NCI-H187 (cell line): ENCODE results near the gene EPS8L3.
"Not testable (repeated sequence)": the region's sequence is repeated elsewhere in the genome, so short reads cannot be mapped to it uniquely, and the experiment has no call there.

ENCODE experiments used
- DNase-seq, 2 experiments: peaks; one replicate each; lab custom pipeline; 2025; lab: John Stamatoyannopoulos, UW

Gene EPS8L3

DNA sequence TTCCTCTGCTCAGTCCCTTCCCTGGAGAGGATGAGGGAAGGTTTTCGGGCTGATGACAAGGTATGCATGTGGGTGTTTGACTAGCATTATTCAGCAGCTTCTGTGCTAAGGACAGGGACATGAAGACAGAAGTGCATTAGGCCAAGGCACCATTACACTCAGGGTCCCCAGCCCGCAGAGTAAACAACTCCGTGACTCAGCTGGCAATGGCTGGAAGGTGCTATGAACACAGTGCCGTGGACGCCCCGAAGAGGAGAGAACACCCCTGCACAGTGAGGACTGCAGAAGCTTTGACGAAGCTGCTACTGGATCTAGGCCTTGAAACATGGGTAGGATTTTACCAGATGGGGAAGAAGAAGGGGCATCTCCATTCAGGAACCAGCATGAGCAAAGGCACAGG, 13.7 kb upstream of the EPS8L3 start:
- no peak for DNase-seq

DNA sequence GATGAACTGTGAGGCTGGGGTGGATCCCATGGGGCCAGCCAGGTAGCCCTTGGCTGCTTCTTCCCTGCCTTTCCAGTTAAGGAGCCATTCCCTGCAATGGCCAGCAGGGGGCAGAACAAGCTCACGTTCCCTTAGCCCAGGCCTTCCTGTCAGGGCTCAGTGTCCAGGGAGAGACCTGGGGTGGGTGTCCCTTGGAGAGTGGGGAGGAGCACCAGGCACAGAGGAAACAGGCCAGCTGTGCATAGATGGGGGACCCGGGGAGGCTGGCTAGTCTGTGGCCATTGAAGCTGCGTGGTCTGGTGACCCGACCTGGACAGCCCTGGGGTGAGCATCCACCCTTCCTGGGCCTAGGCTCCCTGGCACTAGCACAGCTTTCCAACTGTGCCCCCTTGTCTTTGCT, 13.2 kb upstream of the EPS8L3 start:
- DNase-seq = peak; percentile 60 to 66

DNA sequence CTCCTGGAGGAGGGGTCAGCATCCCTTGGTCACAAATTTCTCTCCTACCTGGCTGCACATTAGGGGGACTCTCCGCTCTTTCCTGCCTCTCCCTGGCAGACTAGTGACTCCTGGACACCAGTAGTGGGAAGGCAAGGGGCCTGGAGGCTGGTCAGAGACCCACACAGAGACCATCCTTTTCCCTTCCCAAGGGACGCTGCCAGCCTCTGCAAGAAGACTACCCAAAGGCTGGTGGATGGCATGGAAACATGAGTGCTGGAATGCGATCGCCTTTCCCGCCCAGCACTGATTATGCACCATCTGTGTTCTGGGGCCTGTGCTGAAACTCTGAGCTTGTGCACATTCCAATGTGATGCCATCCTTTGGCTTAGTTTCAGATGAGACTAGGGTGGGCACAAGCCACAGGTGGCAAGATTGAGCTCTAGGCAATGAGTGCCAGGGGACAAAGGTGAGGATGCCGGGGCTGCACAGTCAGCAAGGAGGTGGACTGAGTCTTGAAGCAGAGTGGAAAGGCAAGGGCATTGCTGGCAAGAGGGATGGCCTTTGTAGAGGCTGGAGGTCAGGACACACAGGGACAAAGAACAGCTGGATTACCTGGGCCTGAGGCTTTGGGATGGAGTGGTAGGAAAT, 12.6 kb upstream of the EPS8L3 start:
- no peak for DNase-seq

DNA sequence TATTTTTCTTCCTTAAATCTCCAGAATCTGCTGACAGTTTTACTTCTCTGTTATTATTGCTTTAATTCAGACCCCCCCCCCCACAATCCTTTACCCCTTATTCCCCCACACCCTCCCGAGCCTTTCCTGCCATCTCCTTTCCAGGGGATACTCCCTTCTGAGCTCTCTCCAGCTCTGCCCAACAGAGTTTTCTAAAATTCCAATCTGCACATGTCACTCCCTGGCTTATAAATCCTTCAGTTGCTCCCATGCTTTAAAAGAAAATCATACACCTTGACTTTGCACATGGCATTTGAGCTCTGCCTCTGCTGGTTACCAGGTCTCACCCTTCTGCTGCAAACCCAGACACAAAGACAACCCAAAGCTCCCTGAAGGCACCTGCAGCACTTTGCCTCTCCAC, 11.7 kb upstream of the EPS8L3 start:
- no peak for DNase-seq

DNA sequence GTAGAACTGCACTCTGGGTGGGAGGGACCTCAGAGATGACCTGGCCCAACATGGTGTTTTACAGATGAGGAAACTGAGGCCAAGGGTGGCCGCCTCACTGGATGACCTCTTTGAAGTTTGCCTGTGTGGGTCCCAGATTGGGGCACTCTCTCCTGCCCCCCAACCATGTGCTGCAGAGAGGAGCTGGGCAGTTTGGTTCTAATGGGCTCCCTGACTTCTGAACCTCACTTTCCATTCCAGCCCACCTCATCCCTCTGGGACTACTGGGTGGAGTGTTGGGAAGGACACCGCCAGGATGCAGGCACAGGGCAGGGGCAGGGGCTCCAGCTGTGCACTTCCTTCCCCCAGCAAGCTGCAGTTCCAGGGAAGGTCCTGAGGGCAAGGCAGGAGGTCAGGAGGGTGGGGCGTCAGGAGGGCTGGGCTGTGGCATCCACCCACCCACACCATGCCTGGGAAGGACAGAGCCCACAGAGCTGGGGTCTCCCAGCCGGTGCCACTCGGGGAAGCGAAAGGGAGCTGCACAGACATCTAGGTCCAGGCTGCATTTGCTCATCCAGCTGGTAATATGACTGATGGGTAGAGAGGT, 10.3 kb upstream of the EPS8L3 start:
- DNase-seq = no peak

DNA sequence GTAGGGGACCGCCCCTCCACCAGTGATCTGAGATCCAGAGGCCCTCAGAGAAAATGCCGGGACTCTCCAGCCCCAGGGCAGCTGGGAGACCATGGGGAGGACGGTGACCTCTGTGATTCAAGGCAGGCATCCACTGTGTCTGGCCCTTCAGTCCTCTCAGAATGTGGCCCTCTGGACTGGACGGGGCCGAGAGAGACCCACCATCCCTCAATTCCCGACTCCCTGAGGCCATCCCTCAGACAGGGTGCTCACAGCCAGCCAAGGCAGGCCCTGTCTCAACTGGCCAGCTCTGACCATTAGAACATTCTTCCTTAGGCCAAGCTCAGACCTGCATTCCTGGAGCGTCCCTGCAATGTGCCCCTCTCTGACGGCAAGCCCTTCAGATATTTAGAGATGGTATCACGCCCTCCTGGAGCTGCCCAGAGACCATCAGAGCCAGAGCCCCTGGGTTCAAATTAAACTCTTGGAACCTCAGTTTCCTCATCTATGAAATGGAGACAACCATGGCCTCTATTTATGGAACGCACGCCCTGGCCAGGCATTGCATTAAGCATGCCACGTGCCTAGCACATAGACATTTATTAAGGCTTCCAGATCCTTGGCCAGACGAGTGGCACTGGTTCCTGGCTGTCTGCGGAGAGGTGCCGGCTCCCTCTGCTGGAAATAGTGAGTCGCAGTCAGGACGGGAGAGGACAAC, 9.6 kb upstream of the EPS8L3 start:
- peak; percentile 23 to 69 for DNase-seq

DNA sequence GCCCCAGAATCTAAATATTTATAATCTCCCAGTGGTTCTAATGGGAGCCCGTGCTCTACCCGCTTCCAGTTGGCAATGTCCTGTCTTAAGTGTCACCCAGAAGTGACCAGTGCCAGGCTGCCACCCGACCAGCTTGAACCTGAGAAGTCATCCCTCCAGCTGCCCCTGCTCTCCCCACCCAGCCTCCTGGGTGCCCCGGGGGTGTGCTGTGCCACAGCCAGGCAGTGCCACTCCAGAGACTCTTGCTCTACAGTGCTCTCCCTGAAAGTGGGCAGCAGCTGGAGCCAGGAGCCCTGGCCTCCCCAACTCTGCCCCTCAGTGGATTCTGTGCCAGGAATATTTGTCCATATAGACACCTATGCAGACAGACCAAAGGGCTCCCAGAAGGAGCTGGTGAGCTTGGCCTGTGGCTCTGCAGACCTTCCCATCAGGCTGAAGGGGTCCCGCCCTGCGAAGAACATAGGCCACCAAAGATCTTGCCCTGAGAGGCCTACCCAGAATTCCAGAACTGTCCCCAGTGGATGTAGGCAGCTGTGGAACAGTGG, 9.0 kb upstream of the EPS8L3 start:
- DNase-seq = no peak

DNA sequence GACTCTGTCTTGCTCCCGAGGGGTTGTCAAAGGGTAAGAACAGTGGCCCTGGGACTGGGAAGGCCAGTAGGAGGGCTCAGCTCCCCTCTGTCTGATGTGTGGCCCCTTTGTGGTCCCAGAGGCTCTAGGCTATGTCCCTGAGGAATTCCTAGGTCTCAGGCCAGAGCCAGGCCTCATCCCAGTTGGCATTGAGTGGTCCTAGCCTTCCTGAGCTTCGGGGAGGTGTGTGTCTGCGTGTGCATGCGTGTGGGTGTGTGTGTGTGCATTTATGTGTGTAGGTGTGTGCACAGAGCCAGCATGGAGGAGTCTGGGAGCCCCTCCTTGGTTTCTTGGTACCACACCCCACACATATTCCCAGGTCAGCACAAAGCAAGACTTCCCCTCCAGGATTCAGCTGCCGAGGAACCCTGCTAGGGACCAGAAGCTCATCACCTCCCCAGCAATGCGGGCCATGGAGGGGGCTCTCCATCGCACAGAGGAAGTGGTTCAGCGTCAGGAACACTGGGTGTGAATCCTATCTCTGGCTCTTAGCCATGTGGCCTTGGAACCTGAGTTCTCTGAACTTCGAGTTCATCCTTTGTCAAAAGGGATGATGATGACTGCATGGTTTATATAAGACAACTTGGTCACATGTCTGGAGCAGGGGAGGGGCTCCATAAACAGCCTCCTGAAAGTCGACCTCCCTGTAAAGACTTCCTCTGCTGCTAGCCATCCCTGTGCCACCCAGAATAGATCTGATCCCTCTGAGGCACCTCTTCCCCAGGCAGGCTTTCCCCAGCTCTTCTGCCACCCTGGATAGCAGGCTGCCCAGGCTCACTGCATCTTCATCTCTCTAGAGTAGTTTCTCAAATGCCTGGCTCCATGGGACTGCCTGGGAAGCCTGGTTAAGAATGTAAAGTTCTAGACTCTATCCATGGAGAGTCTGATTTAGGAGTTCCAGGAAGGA, 8.3 kb upstream of the EPS8L3 start:
- no peak for DNase-seq

DNA sequence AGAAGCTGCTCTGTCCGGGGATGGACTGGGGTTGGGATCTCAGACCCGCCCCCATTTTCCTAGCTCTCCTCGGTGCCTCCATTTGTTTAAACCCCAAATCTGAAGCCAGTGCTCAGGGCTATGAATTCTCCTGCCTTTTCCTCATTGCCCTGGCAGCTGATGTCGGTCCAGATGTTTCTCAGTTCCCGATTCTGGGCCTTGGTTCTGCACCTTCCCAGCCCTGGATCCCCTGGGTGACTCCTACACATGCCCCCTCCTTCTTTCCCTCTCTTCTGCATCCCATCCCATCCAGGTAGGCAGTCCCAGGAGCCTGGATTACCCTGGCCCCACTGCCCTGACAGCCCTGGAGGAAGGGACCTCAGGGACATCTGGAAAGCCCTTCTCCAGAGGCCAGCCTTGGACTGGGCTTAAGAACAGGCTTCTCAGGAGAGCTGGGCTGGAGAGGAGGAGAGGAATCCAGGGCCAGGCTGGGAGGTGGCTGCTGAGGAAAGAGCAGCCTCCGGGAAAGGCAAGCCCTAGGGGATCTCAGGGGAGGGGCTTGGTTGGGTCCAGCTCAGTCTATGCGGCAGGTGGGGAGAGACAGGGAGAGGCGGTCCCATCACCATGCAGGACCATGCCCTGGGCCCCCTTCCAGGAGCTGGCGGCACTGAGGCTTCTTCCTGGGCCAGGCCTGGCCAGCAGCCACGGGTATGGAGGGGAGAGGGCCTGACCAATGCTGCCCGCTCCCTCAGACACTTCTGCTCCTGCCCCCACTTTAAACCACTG, 6.8 kb upstream of the EPS8L3 start:
- DNase-seq = no peak

DNA sequence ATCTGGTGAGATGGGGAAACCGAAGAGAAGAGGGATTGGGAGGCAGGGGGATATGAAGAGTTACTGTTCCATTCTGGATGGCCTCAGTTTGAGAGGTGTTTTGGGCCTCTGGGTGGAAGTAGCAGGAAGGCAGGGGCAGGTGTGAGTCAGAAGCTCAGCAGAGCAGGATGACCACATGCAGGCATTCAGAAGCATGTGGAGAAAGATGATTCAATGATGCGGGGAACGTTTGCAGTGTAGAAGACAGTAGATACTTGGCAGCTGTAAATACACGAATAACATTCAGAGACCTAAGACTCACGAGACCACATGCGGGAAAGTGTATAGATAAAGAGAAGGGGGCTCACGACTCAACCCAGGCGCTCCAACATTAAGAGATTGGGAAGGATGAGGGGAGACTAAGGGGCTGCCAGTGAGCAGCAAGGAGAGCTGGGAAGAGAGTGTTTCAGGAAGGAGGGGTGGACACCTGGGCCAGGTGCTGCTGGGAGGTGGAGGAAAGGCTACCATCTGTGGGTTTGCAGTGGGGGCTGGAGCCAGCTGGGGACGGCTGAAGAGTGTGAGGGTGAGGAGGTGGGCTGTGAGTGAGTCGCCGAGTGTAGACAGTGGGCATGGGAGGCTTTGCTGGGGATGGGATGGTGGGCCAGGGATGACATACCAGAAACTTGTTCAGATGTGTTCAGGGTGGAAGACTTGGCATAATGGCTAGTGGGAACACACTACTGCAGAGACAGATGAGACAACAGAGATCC, 5.8 kb upstream of the EPS8L3 start:
- DNase-seq = no peak

DNA sequence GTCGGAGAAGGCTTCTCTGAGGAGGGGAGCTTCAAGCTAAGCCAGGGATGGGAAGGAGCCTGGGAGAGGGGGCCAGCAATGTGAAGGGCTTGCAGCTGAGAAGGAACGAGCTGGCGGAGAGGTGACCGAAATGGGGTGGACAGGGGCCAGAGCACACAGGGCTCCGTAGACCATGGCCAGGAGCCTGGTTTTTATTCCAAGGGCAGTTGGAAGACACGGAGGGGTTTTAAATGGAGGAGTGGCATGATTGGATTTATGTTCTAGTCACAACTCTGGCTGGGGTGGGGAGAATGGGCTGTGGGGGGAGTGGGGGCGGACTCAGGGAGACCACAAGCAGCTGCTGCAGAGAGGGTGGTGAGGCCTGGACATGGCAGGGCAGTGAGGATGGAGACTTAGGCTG, 5.1 kb upstream of the EPS8L3 start:
- no peak for DNase-seq

DNA sequence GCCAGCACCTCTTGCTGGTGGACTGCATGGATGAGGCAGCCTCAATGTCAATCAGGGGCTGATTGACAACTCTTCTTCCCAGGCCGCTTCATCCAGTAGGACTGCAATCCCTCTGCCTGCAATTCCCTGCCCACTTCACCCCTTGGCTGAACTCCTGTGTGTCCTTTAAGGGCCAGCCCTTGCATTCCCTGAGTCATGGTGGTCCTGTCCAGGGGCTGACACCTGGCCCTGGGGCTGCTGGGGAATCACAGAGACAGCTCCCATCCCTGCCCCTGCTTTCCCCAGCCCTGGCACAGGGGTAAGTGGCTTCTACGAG, 4.6 kb upstream of the EPS8L3 start:
- no peak for DNase-seq

DNA sequence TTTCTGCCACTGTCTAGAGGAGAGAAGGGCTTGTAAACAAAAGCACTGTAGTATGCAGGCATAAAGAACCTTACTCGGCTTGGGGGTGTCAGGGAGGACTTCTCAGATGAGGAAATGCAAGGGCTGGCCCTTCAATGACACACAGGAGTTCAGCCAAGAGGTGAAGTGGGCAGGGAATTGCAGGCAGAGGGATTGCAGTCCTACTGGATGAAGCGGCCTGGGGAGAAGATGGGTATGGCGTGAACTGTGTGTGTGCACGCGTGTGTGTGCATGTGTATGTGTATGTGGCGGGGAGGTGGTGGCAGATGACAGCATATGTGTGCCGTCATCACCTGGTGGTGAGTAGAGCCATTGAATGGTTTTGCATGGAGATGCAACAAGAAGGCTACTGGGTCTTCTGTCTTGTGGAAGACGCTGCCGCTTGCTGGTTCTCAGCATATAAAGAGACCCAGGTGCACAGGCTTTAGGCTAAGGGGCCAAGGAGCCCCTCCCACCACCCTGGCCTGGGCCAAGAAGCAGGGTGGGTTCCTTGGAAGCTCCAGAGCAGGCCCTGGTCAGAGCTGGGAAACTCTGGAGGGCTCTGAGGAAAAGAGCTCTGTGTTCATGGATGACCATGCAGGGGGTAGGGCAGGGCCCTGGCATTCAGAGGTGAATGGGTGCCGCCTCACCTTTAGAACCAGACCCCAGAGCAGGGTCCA, 4.1 kb upstream of the EPS8L3 start:
- no peak for DNase-seq

DNA sequence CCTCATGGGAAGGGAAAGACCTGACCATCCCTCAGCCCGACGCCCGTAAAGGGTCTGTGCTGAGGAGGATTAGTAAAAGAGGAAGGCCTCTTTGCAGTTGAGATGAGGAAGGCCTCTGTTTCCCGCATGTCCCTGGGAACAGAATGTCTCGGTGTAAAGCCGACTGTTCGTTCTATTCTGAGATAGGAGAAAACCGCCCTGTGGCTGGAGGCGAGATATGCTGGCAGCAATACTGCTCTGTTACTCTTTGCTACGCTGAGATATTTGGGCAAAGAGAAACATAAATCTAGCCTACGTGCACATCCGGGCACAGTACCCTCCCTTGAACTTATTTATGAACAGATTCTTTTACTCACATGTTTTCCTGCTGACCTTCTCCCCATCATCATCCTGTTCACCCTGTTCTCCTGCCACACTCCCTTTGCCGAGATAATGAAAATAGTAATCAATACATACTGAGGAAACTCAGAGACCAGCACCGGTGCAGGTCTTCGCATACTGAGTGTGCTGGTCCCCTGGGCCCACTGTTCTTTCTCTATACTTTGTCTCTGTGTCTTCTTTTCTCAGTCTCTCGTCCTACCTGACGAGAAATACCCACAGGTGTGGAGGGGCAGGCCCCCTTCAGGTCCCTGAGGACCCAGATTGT, 3.4 kb upstream of the EPS8L3 start:
- DNase-seq = not testable (repeated sequence)

DNA sequence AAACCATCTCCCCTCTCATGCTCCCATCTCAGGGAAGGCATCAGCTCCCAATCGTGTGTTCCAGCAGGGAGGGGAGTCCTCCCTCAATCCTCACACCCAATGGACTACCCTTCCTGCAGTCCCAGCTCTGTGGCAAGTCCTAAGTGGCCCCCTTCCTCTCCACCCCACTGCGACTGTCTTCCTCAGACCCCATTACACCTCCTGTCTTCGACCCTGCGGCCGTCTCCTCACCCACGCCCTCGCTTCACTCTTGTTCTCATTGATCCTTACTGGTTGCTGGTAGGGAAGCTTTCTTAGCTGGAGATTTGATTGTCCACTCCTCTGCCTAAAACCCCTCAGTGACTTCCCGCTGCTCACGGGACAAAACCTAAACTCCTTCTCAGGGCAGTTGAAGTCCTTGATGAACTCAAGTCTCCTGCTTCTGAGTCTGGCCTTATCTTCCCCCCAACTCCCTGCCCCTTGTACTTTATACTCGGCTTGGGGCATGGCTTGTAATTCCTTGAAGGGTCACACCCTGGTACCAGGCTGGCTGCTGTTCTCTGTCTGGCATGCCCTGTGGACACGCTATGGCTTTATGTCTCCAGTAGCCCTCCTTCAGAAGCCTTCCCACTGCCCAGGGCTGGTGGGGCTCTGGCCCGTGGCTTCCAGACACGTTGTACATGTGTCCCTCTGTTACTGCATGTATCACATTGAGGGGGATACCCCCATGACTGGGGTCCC, 2.3 kb upstream of the EPS8L3 start:
- DNase-seq = no peak

DNA sequence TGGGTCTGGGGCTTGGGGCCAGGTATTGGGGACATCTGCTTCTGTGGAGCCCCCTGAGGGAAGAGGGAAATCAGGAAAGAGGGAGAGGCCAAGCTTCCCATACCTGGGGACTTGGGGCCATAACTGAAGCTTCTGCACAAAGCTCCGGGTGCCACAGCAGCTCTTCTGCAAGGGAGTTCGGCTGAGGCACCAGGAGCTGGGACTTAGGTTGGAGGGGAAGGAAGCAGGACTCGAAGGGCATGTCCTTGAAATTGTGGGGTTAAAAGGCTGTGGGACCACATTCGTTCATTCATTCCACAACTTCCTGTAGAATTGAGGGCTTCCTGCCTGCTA, 1.7 kb upstream of the EPS8L3 start:
- no peak for DNase-seq

DNA sequence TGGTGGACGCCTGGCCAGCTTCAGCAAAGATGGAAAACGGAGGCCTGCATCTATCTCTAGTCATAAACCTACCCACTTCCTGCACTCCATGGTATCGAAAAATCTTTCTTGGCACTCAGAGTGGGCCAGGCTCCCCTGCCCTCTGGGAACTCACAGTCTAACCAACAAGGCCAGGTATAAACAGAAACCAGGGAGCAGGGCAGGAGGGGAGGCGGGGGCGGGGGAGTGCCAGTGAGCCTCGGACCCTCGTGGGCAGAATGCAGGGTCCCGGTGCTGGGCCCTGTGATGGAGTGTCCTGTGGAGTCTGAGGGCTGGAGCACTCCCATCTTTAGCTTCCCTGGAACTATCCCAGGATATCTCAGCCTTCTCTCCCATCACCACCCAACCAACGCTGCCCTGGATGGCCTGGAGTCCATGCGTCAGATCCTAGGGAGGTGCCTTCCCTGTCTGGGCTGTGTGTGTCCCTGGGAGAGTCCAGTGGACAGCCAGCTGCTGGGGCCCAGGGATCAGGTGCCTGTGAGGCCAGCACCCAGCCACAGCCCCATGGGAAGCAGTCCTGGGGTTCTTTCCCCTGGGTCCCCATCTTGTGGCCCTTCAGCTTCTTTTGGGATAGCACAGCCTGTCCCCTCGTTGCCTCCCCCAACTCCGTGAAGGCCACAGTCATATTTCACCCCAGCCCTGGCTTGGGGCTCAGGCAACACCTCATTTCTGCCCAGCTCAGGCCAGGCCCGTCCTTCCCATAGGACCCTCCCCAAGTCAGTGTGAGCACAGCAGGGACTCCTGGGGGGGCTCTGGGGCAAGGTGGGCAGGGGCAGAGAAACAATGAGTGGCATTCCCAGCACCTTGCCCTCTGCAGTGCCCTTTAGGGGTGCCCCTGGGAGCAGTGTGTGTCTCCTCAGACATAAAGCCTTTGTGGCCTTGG, 1.1 kb upstream of the EPS8L3 start:
- DNase-seq = no peak
